BE2C (cell line): ENCODE results near the gene ZNF492.
"Not testable (repeated sequence)": the region's sequence is repeated elsewhere in the genome, so short reads cannot be mapped to it uniquely, and the experiment has no call there.

ENCODE experiments used
- DNase-seq: peaks from one replicate; pipeline ENCODE4 v3.0.0-alpha.2; 2020
- H3K27me3 ChIP-seq: fragments of 250-450 bp; sonication (Bioruptor Pico); 2 replicates; pipeline ENCODE4 v1.5.1; 2020; ENCODE audit warnings: mild to moderate bottlenecking
- H3K36me3 ChIP-seq: fragments of 250-450 bp; sonication (Bioruptor Pico); 2 replicates; pipeline ENCODE4 v1.5.1; 2020; ENCODE audit warnings: mild to moderate bottlenecking
- H3K4me1 ChIP-seq: fragments of 250-450 bp; sonication (Bioruptor Pico); 2 replicates; pipeline ENCODE4 v1.5.1; 2020
- H3K4me3 ChIP-seq: 2 replicates; pipeline ENCODE4 v1.5.1; 2011; ENCODE audit warnings: low read depth, low read length
- H3K9me3 ChIP-seq: fragments of 250-450 bp; sonication (Bioruptor Pico); 2 replicates; pipeline ENCODE4 v1.5.1; 2020
- TF ChIP-seq, protein P1 (sequence below): IDR thresholded peaks from 2 replicates; pipeline ENCODE4 v1.5.1; 2012; ENCODE audit warnings: mild to moderate bottlenecking, low read depth, low read length

Gene ZNF492

DNA sequence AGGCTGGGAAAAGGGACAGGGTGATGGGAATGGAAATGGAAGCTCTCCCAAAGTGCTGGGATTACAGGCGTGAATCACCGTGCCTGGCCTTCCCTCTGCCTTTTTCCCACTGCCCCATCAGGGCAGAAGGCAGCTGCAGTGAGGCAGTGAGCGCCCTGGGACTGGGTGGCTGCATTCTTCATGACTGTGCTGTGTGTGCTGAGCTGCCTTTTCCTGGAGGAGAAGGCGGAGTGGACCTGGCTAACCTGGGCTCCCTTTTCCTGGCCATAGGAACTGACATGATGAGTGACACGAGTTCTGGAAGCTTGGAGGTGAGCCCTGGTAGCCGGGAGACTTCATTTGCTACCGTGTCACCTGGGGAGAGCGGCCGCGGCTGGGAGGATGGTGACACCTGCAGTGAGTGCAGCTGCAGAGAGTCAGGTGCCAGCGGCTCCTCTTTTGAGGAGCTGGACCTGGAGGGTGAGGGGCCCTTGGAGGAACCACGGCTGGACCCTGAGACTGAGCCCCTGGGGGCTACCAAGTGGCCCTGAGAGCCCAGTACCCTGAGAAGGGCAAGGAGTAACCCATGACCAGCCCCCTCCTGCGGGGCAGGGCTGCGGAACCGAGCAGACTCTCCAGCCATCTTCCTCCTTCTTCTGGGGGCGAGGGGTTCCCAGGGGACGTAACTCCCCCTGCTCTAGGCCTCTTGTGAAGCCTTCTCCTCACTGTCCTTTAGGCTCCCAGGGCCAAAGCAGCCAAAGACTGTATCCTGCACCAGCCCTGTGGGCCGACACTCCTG lies 26.3 kb upstream of the ZNF492 start:
- TF ChIP-seq, protein P1, sequence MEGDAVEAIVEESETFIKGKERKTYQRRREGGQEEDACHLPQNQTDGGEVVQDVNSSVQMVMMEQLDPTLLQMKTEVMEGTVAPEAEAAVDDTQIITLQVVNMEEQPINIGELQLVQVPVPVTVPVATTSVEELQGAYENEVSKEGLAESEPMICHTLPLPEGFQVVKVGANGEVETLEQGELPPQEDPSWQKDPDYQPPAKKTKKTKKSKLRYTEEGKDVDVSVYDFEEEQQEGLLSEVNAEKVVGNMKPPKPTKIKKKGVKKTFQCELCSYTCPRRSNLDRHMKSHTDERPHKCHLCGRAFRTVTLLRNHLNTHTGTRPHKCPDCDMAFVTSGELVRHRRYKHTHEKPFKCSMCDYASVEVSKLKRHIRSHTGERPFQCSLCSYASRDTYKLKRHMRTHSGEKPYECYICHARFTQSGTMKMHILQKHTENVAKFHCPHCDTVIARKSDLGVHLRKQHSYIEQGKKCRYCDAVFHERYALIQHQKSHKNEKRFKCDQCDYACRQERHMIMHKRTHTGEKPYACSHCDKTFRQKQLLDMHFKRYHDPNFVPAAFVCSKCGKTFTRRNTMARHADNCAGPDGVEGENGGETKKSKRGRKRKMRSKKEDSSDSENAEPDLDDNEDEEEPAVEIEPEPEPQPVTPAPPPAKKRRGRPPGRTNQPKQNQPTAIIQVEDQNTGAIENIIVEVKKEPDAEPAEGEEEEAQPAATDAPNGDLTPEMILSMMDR = no peak
- Histone ChIP-seq H3K4me3 (no peak overlapping the region), H3K9me3 (no peaks in the 10 kb centered on the region; the same call in 1 of the 2 replicates), H3K36me3 (no peaks in the 10 kb centered on the region), H3K4me1 (no peaks in the 10 kb centered on the region), H3K27me3 (no peaks in the 10 kb centered on the region)
- DNase-seq = no peak

DNA sequence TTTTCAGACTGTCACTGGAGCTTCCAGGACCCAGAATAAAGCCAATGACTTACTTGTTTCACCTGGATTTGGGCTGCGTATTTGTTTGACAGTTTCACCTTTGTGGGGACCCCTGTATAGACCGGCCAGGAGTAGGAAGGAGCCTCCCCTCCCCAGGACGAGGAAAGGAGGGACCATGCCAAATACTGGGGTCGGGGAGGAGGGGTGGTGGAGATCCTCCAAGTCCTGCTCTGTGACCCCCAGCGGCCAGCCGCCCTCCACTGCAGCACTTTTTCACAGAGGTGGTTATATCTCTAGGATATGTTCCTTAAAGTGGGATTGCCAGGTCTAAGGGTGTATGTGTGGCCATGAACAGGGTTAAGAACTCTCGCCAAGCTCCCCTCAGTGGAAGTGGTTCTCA lies 25.7 kb upstream of the ZNF492 start:
- no peak for DNase-seq
- Histone ChIP-seq H3K4me3 (no peak overlapping the region), H3K27me3 (no peaks in the 10 kb centered on the region), H3K9me3 (no peaks in the 10 kb centered on the region; the same call in 1 of the 2 replicates), H3K4me1 (no peaks in the 10 kb centered on the region), H3K36me3 (no peaks in the 10 kb centered on the region)
- TF ChIP-seq, protein P1 = no peak

DNA sequence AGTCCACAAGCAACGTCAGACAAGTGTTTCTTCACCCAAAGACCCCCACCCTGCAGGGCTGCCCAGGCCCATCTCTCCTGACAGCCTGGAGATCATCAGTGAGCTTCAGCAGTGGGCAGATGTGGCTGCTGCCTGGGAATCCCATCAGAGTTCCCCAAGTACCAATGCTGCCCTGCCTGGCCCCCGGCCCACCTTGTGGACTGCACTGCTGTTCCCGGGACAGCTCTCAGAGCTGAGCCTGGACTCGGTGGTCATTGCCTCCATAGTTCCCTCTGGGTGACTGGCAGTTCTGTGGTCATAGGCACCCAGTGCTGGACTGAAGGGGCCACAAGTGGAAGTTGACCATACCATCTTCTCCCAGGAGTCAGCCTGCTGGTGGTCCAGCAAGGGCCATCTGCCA lies 24.5 kb upstream of the ZNF492 start:
- no peak for DNase-seq
- H3K36me3 ChIP-seq = no peaks in the 10 kb centered on the region
- TF ChIP-seq, protein P1 = no peak

DNA sequence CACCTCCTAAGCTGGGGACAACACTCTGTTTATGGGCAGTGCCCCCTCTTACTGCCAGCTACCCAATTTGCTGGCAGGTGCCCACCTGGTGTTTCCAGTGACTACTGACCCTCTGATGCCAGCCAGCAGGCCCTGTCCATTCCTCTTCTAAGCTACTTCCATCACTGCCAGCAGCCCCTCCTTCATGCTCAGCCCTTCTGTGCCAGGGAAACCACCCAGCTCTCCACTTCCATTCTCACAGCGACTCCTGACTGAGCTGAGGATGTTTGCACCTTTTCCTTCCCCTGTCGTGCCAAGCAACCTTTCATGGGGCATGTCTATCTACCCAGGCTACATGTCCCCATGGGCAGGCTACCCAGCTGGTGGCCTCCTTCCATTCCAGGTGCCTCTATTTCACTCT lies 24.0 kb upstream of the ZNF492 start:
- Histone ChIP-seq H3K27me3 (no peaks in the 10 kb centered on the region), H3K9me3 (no peaks in the 10 kb centered on the region; the same call in 1 of the 2 replicates), H3K36me3 (no peaks in the 10 kb centered on the region), H3K4me3 (no peak overlapping the region), H3K4me1 (no peaks in the 10 kb centered on the region)
- no peak for DNase-seq
- TF ChIP-seq, protein P1 = no peak

More for the DNA sequence above, 24.5 kb upstream of the ZNF492 start:
- Histone ChIP-seq H3K4me1 (no peaks in the 10 kb centered on the region), H3K4me3 (no peak overlapping the region), H3K27me3 (no peaks in the 10 kb centered on the region), H3K9me3 (no peaks in the 10 kb centered on the region; the same call in 1 of the 2 replicates)

DNA sequence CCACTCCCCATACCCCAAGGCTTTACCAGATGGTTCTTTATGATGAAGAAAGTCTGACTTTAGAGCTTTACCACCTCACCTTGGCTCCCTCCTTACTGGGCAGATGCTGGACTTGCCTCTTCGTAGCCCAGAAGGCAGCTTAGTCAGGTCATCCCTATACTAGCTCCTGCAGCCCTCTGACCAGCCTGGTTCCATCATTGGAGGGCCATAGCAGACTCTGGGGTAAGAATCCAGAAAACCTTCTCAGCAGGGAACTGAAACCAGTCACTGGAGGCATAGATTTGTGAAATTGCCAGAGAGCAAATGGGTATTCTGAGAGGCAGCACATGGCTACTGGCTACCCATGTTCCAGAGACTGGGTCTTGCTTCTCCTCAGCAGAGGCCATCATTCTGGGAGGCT lies 21.8 kb upstream of the ZNF492 start:
- no peak overlapping the region for H3K4me3 ChIP-seq
- H3K4me1 ChIP-seq = no peaks in the 10 kb centered on the region
- DNase-seq = no peak
- no peaks in the 10 kb centered on the region for H3K27me3 ChIP-seq
- H3K36me3 ChIP-seq = no peaks in the 10 kb centered on the region
- no peaks in the 10 kb centered on the region; the same call in 1 of the 2 replicates for H3K9me3 ChIP-seq
- TF ChIP-seq, protein P1 = no peak

DNA sequence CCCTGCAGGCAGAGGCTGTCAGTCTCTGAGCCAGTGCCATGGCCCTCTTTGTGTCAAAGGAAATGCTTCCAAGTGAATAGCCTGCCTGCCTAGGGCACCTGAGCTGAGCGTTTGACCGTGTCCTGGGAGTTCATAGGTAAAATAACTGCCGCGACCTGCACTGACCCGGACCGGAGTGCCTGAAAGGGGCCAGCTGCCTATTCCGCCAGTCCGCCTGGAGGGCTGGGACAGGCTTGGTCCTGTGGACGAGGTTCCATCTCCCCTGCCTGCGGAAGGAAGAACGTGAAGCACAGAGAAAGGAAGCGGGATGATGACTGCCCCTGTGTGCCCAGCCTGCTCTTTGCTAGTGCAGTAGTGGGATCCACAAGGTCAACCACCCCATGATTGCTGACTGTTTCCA lies 17.5 kb upstream of the ZNF492 start:
- Histone ChIP-seq H3K4me3 (no peak overlapping the region), H3K9me3 (no peaks in the 10 kb centered on the region), H3K36me3 (no peaks in the 10 kb centered on the region), H3K27me3 (no peaks in the 10 kb centered on the region), H3K4me1 (no peaks in the 10 kb centered on the region)
- no peak for DNase-seq
- TF ChIP-seq, protein P1 = no peak

DNA sequence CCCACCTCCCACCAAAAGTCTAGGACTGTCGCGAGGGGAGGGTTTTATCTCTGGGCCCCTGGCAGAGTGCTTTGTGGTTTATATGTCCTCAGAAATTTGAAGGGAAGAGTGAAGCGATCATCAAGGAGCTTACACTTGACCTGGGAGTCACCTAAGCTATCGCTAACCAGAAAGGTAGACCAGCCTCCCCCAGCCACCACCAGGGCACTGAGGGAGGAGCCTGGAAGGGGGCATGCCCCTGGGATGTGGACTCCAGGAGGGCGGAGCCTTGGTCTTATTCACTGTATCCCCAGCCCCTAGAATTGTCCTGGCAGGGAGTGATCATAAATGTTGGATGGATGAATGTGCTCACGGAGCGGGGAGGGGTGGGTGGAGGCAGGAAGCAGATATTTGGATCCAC lies 16.9 kb upstream of the ZNF492 start:
- not testable (repeated sequence) for H3K4me3 ChIP-seq, H3K36me3 ChIP-seq, H3K27me3 ChIP-seq, DNase-seq, H3K4me1 ChIP-seq, H3K9me3 ChIP-seq
